ENCODE data around the gene IDE.

- TF ChIP-seq CTCF (IDR thresholded peaks at IDR 0.05), result no peak
- TF ChIP-seq POLR2A (IDR thresholded peaks at IDR 0.05), result no peak
These were observed 812 bp upstream of the IDE start for GRCh38 chr10:92574548-92575261.

All from uterus (tissue), 2 donors.